ENCODE measurements around the gene STK33.

STK33 gene

DNA sequence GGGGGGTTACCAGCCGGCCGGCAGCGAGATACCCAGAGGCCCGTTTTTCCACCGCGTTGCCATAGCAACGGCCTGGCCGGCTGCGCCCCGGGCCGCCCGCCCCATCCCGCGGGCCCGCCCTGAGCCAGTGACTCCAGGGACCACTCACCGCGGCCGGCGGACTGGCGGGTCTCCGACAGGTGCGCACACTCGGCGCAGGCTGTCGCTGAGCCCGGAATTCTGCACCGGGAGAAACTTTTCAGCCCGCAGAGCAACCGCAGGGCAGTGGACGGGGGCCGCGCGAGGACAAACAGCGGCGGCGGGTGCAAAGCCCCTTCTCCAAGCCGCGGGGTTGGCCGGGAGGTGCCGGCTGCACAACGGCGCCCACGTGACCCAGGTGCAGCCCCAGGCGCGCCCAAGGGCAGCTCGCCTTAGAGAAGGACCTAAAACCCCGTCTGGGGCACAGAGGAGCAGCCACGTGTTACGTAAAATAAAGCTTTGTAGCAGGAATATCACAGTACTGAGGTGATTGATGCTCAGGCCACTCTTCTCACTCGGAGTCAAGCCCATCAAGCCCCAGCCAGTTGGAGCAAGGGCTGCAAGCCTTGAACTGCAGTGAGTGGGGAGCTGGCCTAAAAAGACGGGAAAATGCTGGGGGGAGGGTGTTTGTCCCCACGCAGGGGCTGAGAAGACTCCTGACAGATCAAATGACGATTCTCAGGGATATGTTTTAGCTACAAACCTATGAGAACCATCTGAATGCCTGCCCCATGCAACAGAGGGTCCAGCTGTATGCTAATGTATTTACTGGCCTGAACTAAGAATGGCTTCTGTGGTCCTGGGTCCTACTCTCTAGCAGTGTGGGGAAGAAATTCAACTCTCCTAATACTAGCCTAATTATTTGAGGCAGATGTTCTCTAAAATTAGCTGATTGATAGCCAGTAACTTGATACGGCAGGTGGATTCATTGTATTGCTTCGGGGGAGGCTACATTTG lies at the start of gene STK33:
TSS of gene STK33 (minus strand) at position 294 of the 975 bp plus-strand sequence. CDS start 119,323 bp downstream, outside the sequence.
- in situ Hi-C loops (cut with MboI; ENCODE audit: low sequenced_read_pairs) = no loop called here

DNA sequence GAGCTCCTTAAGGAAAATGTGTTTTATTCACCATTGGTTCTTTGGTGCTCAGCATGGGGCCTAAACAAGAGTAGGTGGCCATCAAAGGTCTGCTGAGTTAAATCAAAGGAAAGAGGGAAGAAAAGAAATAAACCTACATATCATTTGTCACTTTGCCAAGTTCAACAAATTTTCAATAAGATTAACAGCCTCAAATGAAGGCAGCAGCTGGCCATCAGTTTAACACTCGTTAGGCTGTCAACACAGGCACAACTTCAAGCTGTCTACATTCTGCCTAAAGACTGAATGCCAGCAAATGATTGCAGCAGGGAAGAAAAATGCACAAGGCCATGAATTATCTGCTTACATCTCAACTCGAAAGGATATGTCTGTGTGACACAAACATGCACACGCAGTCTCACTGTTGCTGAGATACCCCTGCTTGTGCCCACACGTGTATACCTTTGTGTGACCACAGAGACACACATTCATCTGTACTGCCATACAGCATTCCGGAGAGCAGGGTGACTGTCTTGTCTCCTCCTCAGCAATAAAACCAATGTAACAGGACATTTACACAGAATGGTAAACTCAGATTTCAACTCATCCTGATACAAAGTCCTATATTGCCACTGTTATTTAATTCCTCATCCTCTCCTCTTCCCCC lies 48.3 kb upstream of the STK33 start:
- in situ Hi-C loops (cut with MboI; ENCODE audit: low sequenced_read_pairs) = no loop called here

DNA sequence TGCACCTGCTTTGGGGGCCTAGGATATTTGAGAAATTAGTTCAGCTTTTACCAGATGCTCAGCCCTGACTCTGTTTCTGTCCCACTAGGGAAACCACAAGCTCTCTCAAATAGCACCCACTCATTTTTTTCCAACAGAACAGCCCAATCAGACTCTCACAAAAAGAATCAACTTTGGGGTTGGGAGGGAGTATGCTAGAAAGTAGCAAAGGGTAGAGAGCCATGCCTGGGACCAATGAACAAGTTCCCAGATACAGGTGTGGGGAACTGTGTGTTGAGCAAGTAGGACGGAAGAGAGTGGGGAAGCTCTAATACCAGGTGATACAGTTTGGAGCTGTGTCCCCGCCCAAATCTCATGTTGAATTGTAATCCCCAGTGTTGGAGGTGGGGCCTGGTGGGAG lies 47.3 kb upstream of the STK33 start:
- in situ Hi-C loops (cut with MboI; ENCODE audit: low sequenced_read_pairs) = no loop called here

DNA sequence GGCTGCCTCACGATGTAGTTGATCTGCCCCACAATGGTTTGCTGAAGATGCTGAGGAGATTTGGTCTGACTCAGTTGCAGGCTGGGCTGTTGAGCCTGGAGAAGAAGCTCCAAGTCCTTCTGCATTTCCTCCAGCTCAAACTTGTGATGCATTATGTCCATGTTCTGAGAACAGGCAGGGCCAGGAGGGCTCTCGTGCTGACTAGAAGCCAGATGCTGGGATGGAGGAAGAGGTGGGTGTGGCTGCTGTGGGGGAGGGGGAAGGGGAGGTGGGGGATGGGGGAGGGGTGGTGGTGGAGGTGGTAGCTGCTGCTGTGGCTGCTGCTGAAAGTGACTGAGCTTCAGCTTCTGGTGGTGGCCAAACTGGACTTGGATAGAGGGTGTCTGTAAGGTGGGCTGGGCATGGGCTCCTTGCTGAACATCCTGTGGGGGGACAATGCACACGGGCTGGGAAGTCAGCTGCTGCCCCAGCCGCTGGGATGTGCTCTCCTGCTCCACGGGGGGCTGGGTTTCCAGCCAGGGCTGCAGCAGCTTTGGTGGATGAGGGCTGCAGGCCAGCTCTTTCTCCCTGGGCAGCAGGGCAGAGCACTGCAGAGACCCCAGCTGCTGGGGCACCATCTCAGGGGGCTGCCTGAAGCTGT lies 46.4 kb upstream of the STK33 start:
- in situ Hi-C loops (cut with MboI; ENCODE audit: low sequenced_read_pairs) = no loop called here

DNA sequence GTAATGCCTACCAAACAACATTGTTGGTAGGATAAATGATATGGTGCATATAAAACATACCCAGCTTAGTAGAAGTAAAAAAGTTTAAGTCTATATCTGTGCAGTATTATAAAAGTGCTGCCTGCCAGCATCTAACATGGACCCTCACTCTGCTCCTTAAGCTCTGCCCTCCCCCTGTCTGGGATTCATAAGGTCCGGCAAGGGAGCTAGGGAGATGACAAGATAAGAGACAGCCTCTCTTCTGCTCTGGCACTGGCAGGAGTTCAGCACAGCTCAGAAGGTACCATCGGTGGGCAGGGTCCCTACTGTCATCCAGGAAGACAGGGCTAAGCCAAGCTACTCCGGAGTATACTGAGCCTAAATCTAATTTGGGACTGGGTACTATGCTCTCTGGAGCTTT lies 45.6 kb upstream of the STK33 start:
- in situ Hi-C loops (cut with MboI; ENCODE audit: low sequenced_read_pairs) = no loop called here

DNA sequence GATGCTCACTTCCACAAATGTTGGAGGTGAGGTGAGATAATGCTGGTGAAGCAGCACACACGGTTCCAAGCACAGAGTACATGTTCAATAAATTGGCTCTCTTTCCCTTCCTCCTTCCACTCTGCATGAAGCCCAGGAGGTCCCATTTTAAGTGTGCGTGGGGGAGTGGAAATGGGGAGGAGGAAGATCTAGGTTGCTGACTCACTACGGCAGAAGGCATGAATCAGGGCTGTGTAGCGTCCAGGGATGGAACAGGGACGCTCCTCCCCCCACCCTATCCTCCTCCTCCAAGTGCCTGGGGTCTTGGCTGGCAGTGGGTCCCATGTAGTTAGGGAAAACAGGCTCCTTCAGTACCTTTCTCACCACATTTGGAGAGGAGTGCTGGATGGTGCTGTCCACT lies 44.3 kb upstream of the STK33 start:
- in situ Hi-C loops (cut with MboI; ENCODE audit: low sequenced_read_pairs) = no loop called here

DNA sequence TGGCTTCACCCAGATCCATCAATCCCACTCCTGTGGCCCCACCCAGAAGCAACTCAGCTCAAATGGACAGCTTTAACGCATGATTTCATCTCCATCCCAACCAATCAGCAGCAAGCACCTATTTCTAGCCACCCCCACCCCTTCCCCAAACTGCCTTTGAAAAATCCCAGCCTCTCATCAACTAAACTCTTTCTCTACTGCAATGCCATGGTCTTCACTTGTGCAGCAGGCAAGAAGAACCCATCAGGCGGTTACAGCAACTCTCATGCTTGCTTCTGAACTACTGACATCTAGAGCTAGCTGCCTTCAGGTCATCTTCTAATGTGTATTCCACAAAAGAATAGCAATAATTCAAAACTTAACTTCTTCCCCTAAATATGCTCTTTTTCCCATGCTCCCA lies 42.1 kb upstream of the STK33 start:
- in situ Hi-C loops (cut with MboI; ENCODE audit: low sequenced_read_pairs) = no loop called here

DNA sequence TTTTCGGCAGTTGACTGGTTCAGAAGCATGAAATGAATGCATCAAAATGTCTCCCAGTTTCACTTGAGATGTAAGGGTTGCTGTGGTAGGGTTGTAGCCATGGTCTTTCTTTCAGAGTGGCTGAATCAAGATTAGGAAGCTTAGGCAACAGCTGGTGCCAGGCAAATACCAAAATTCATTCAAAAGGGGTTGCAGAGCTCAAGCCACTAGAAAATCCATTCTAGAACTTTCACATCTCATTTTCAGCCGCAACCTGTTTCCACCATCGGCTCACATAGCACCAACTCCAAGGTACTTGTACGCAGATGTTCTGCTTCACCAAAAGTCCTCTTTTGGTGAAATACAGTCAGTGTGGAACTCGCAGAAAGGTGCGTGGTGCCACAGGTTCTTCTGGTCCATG lies 40.5 kb upstream of the STK33 start:
- in situ Hi-C loops (cut with MboI; ENCODE audit: low sequenced_read_pairs) = no loop called here

DNA sequence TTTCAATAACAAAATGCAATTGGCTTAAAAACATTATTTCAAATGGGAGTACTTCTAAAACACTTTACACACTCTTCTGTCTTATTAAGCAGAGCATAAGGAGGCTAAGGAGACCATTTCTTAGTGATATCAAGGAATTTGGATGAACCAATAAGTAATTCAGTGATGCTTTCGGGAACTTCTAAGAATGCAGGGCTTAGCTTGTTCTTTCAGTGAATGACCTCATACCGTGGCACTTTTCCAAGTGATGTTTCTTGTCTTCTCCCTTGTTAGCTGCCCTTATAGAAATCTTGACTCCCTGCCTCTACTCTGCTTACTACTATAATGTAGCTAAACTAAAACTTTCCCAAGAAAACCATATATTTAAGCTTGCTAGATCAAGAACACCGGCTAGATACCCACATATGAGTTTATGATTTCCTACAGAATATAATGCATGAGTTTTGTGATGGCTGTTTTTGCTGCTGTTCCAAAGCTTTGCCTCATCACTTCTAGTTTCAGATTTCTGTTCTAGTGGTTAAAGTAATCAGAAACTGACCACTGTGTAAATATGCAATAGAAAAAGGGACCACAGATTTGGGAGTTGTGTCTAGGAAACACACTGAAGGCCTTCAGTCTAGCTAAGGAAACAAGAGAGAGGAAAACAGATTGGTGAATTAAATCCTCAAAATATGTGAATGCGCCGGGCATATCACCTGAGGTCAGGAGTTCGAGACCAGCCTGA lies 37.5 kb upstream of the STK33 start:
- in situ Hi-C loops (cut with MboI; ENCODE audit: low sequenced_read_pairs) = no loop called here

DNA sequence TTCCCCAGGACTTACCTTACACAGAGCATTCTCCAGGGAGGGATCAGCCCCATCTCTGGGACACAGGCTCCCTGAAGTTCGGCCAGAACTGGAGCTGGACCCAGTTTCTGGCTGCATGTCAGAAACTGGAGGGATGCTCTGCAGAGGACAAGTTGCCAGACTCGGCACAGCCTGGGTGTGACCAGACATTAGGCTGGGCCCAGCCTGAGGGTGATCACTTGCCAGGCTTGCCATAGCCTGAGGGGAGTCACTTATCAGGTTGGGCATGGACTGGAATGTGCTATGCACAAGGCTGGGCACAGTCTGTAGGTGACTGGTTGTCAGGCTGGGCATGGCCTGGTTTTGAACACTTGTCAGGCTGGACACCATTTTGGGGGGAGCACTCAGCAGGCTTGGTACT lies 30.7 kb upstream of the STK33 start:
- in situ Hi-C loops (cut with MboI; ENCODE audit: low sequenced_read_pairs) = no loop called here

DNA sequence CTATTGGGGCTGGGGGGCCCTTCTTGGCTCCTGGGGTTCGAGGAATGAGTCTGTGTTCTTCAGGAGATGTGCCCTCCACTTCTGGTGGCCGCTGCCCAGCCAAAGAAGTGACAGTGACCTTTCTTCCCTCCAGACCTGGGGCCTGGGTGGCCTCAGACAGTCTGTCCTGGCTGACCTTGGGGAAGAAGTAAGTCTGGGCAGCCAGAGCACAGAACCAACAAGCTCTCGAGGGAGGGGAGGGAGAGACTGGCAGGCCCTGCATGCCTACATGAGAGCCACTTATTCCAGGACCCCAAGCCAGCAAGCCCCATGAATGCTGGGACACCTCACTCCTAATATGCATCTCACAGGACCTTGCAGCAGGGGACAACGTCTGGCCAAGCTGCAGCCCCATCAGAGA lies 27.1 kb upstream of the STK33 start:
- in situ Hi-C loops (cut with MboI; ENCODE audit: low sequenced_read_pairs) = no loop called here

DNA sequence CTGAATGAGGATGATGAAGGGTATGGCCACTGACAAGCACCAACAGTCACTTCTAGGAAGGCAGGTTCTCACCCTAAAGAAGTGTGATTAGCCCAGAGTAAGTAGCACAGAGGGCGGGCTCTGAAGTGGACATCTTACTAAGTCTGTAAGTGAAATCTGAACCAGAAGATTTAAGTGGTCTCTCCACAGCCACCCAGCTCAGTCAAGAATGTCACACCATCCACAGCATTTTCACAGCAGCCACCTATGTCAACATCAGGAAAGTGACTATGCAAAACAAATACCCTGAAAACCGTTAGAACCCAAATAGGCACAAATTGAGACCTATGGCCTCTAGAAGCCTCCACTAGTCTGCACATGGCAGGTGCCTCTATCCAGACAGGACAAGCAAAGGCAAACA lies 23.0 kb upstream of the STK33 start:
- in situ Hi-C loops (cut with MboI; ENCODE audit: low sequenced_read_pairs) = no loop called here

DNA sequence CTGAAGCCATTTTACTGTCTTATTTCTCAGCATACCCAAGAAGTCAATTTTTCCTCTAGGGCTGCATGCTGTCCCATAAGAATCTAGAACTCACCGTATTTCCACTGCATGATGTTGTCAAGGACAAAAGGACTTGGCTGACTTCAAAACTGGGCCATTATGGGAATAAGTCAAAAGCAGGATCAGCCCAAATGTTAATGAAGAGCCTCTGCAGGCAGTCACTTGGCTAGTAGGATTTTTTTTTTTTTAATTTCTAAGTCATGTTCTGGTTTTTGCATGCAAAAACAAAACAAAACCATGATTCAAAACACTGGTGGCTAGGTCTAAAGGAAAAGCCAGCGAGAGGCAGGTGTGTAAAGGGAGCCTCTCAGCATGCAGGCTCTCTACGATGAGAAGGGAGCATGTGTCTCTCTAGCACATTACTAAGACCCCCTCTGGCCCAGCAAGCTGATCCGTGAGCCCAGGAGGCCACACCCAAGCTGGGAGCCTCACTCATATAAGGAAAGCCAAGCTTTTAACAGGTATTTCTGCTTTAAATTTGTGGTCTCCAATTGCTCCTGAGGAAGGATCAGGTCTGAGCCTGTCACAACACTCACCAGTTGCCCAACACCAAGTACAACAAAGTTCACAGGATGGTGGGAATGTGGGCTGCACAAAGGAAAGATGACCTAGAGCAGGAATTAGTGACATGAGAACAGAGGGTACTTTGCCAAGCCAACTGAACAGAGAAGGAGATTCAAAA lies 21.4 kb upstream of the STK33 start:
- in situ Hi-C loops (cut with MboI; ENCODE audit: low sequenced_read_pairs) = no loop called here

DNA sequence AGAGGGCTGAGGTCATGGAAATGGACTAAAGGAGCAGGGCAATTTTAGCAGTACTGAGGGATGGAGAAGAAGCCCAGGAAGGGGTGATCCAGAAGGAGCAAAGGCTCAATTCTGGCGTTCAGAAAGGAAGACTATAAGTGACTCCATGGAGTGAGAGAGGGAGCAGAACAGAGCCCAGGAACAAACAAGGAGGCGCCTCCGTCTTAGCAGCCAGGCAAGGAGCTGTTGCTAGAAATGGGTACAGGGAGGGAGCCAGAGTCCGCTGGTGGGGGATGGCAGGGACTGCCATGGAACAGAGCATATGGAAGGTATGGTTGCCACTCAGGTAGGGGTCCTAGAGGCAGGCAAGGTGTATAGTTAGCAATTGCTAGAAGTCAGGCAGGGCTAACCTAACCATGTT lies 20.5 kb upstream of the STK33 start:
- in situ Hi-C loops (cut with MboI; ENCODE audit: low sequenced_read_pairs) = no loop called here

DNA sequence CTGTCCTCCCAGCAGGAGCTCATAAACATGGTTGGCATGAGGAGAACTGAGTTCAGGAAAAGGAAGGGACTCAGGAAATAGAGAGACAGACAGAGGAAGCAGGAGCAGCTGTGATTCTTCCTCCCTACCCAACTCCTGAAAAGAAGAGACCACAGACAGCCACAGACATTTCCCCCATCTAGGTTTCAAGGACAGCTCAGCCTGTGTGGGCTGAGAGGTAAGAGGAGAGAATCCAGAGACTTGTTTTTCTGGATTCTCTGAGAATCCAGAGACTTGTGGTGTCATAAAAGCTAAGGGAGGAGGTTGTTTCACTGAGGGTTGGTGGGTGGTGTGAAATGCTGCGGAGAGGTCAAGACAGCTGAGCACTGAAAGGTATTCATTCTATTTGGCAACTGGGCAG lies 19.0 kb upstream of the STK33 start:
- in situ Hi-C loops (cut with MboI; ENCODE audit: low sequenced_read_pairs) = no loop called here

DNA sequence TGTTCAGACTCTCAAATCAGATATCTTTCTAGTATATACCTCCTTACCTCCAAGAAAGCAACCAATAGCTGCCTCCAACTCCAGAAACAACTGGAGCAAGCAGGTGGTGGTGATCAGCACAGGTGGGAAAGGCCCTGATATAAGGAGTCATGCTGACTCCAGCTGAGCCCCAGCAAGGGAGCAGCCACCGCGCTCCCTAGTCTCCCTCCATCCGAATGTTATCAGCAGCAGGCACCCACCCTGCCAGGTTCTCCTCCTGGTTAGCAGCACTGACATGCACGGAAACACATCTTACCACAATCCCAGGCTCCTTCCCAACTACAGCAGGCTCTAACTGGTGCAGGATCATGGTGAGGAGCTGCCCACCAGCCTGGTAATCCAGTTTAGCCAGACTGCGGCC lies 18.5 kb upstream of the STK33 start:
- in situ Hi-C loops (cut with MboI; ENCODE audit: low sequenced_read_pairs) = no loop called here

DNA sequence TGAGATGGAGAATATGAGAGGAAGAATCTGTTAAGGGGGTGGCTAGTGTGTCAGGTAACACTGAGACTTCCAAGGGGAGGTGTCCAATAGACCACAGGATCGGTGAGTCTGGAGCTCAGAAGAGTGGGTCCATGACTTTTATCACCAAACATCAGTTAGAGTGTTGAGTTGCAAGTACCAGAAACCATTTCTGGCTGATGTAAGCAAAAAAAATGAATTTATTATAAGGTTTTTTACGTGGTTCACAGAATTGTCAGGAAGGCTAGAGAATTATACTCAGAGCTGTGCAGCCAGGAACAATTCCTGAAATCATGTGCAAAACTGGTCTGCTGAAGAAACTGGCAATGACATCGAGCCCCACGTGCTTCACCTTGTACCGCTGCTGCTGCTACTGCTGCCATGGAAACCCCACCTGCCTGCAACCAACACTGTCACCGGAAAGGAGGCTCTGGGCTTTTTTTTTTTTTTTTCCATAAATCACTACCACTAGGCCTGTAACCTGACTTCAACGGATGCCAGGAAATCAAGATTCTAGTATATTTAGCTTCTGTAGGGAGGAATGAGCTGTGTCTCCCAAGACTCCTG lies 16.6 kb upstream of the STK33 start:
- in situ Hi-C loops (cut with MboI; ENCODE audit: low sequenced_read_pairs) = no loop called here

DNA sequence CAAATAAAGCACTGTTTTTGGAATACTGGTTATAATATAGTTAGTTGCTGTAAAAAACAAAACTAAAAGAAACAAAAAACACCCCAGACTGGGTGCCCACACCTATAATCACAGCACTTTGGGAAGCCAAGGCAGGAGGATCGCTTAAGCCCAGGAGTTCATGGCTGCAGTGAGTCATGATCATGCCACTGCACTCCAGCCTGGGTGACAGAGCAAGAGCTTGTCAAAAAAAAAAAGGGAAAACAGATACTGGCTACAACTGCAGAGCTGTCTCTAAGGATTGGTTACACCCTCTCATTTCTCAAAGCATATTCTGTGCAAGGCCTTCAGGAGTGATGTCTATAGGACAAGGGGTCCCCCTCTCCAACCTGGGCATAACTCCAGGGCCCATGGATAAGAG lies 14.6 kb upstream of the STK33 start:
- in situ Hi-C loops (cut with MboI; ENCODE audit: low sequenced_read_pairs) = no loop called here

DNA sequence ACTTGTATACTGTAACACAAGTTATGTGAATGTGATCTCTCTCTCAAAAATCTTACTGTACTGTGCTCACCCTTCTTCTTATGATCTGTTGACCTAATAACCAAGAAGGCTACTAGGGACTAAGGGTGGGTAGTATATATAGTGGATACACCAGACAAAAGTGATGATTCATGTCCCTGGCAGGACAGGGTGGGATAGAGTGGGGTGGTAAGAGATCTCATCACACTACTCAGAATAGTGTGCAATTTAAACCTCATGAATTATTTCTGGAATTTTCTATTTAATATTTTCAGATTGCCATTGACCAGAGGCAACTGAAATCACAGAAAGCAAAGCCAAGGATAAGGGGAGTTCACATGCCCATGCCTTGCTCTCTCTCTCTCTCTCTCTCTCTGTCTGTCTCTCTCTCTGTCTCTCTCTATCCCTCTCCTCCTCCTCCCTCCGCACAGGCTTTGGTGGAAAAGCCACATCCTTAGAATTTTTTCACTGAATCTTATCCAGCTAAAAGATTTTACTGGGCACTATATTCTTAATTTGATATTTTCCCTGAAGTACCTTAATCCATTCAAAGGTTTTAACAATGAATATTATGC lies 12.0 kb upstream of the STK33 start:
- in situ Hi-C loops (cut with MboI; ENCODE audit: low sequenced_read_pairs) = no loop called here

Data from hTERT RPE-1 (cell line).